Transverse colon (tissue), 4 donors: Measurements from ENCODE around the gene DCP1A. TPM values are rescaled to one million over a fixed set of nuclear protein-coding genes. Genes with fewer than 3 reads are reported as not detected.
A peak's percentile ranks its signal among the peaks of the same experiment; 100 is the strongest.

Experiments used
- DNase-seq: peaks from one replicate; pipeline ENCODE4 v3.0.0-alpha.2; 2019
- H3K27ac ChIP-seq, 4 donors: fragments of 200-600 bp; sonication (generic); 2 replicates each; pipeline ENCODE4 v1.5.1; 2016 to 2018; ENCODE audit warnings: inconsistent platforms in 4 of 4
- H3K27me3 ChIP-seq: fragments of 200-600 bp; sonication (generic); 2 replicates; pipeline ENCODE4 v1.5.1; 2017; ENCODE audit warnings: inconsistent platforms
- H3K36me3 ChIP-seq, 4 donors: fragments of 200-600 bp; sonication (generic); 2 replicates each; pipeline ENCODE4 v1.5.1; 2017 to 2019; ENCODE audit warnings: inconsistent platforms in 4 of 4
- H3K4me1 ChIP-seq, 4 donors: fragments of 200-600 bp; sonication (generic); 2 replicates each; pipeline ENCODE4 v1.5.1; 2017 to 2020; ENCODE audit warnings: inconsistent platforms in 4 of 4
- H3K4me3 ChIP-seq, 4 donors: fragments of 200-600 bp; sonication (generic); 1 replicate in 1 of 4; 2 replicates in 3 of 4; pipeline versions ENCODE4 v1.5.1 to v1.6.1; 2017 to 2019; ENCODE audit warnings: inconsistent platforms in 4 of 4
- H3K9me3 ChIP-seq, 2 donors: fragments of 200-600 bp; sonication (generic); 2 replicates each; pipeline ENCODE4 v1.5.1; 2017 to 2019; ENCODE audit warnings: inconsistent platforms in 2 of 2
- EP300 ChIP-seq: sonication (generic); formaldehyde crosslinking; IDR thresholded peaks from one replicate; pipeline ENCODE4 v1.6.1; 2017; ENCODE audit warnings: antibody characterized with exemption, low read depth
- POLR2A ChIP-seq: fragments of 450-650 bp; IDR thresholded peaks from one replicate; pipeline ENCODE4 v1.6.1; 2016; ENCODE audit warnings: antibody characterized with exemption, mild to moderate bottlenecking, moderate library complexity
- POLR2AphosphoS5 ChIP-seq, 3 donors: sonication (generic); formaldehyde crosslinking; IDR thresholded peaks; one replicate each; pipeline ENCODE4 v1.6.1; 2016; ENCODE audit warnings: antibody characterized with exemption in 3 of 3
- WGBS, 2 donors: methylation state at CpG; one replicate each; pipeline ENCODE4 v1.1.5; 2018; ENCODE audit warnings: low coverage in 1 of 2; 5-methylcytosine and 5-hydroxymethylcytosine counted together
- in situ Hi-C, 4 donors: fragments of 200-750 bp; cut with MboI; loops; one replicate each; pipeline versions ENCODE4 v1.15.0 to v1.15.1; 2017; ENCODE audit warnings: low sequenced_read_pairs in 3 of 4, low pct_ligation_motif_present in 1 of 4, low pct_unique_long_range_greater_than_20kb in 1 of 4
- intact Hi-C: fragments of 100-400 bp; cut with DNase I; formaldehyde crosslinking; loops from one replicate; pipeline ENCODE4 v1.15.1; 2023; ENCODE audit warnings: low total_unique reads
- total RNA-seq, 4 donors: library from RNA; depleted of rRNA; stranded (reverse); fragments of >200 nt; gene quantifications; one replicate each; pipeline ENCODE4 v1.1.0, GENCODE V29; 2016
- TF ChIP-seq, protein P1 (sequence below), 5 experiments: fragments of 200-600 bp in 3 of 5; fragments of 450-650 bp in 2 of 5; sonication (generic) in 3 of 5; IDR thresholded peaks; 1 replicate in 2 of 5; 2 replicates in 3 of 5; pipeline ENCODE4 v1.5.1; 2016 to 2017; ENCODE audit warnings: antibody characterized with exemption in 5 of 5, inconsistent platforms in 3 of 5, mild to moderate bottlenecking in 2 of 5, moderate library complexity in 1 of 5

Gene DCP1A
- total RNA-seq, 4 donors from 2014 or later = 11.6 to 22.4 (median 17.2) TPM

- intact Hi-C loops (no loop called here), in situ Hi-C loops (no loop called here)
- Histone ChIP-seq H3K9me3 (no peaks in the 10 kb centered on the region), H3K4me3 (no peak overlapping the region), H3K36me3 (peaks cover 0 to 26% (median 11%) of the 10 kb centered on the region in 4 donors), H3K4me1 (peaks cover 16 to 39% (median 34%) of the 10 kb centered on the region in 4 donors), H3K27me3 (no peaks in the 10 kb centered on the region), H3K27ac (peak overlapping the region in 3 of 4 donors; percentile 7 to 40 (median 20))
- no peak for TF ChIP-seq POLR2AphosphoS5 (IDR thresholded peaks at IDR 0.05)
- TF ChIP-seq POLR2A = no peak
- TF ChIP-seq, protein P1, sequence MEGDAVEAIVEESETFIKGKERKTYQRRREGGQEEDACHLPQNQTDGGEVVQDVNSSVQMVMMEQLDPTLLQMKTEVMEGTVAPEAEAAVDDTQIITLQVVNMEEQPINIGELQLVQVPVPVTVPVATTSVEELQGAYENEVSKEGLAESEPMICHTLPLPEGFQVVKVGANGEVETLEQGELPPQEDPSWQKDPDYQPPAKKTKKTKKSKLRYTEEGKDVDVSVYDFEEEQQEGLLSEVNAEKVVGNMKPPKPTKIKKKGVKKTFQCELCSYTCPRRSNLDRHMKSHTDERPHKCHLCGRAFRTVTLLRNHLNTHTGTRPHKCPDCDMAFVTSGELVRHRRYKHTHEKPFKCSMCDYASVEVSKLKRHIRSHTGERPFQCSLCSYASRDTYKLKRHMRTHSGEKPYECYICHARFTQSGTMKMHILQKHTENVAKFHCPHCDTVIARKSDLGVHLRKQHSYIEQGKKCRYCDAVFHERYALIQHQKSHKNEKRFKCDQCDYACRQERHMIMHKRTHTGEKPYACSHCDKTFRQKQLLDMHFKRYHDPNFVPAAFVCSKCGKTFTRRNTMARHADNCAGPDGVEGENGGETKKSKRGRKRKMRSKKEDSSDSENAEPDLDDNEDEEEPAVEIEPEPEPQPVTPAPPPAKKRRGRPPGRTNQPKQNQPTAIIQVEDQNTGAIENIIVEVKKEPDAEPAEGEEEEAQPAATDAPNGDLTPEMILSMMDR (IDR thresholded peaks at IDR 0.05) = no peak
- TF ChIP-seq EP300 = no peak
- no peak for DNase-seq
- 65% methylated on average over 4 of the region's 4 CpGs; no CpG with 5 or more reads in 1 of the 2 donors for WGBS, 2 donors
These were observed 104.7 kb downstream of the DCP1A start for GRCh38 chr3:53242642-53243041.

DNA sequence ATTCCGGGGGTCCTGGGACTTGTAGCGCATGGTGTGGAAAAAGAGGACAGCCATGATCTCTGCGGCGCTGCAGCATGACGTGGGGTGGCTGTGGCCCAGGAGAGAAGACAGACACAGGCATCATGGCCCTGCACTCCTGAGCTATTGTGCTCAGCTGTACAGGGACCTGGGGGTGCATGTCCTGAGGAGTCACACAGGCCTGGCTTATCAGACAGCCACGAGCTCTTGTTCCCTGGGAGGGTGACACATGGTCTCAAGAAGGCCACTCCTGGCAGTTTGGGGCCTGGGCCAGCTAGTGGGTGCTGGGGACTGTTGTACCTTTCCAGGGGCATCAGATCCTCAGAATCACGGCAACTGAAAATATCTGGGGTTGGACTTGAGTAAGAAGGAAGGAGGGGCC, 105.2 kb downstream of the DCP1A start:
- in situ Hi-C loops = no loop called here
- H3K27me3 ChIP-seq = no peaks in the 10 kb centered on the region
- whole genome bisulfite sequencing, 2 donors = 96% methylated on average over 6 of the region's 7 CpGs; no CpG with 5 or more reads in 1 of the 2 donors
- TF ChIP-seq, protein P1 (IDR thresholded peaks at IDR 0.05) = no peak
- TF ChIP-seq EP300 (no peak), POLR2A (no peak), POLR2AphosphoS5 (IDR thresholded peaks at IDR 0.05) (no peak)
- intact Hi-C loops = no loop called here
- no peak overlapping the region for H3K27ac ChIP-seq
- H3K9me3 ChIP-seq = no peaks in the 10 kb centered on the region
- H3K36me3 ChIP-seq = peaks cover 0 to 26% (median 11%) of the 10 kb centered on the region in 4 donors
- no peak overlapping the region for H3K4me3 ChIP-seq
- H3K4me1 ChIP-seq = peaks cover 17 to 43% (median 36%) of the 10 kb centered on the region in 4 donors
- no peak for DNase-seq

- 92% methylated on average over 24 of the region's 28 CpGs; no CpG with 5 or more reads in 1 of the 2 donors for WGBS, 2 donors
- intact Hi-C loops = no loop called here
- Histone ChIP-seq H3K27me3 (no peaks in the 10 kb centered on the region), H3K36me3 (peaks cover 0 to 26% (median 11%) of the 10 kb centered on the region in 4 donors), H3K9me3 (no peaks in the 10 kb centered on the region), H3K4me1 (peaks cover 17 to 52% (median 44%) of the 10 kb centered on the region in 4 donors), H3K4me3 (no peak overlapping the region), H3K27ac (no peak overlapping the region)
- in situ Hi-C loops = no loop called here
- TF ChIP-seq POLR2AphosphoS5 (IDR thresholded peaks at IDR 0.05) = no peak
- TF ChIP-seq, protein P1 (IDR thresholded peaks at IDR 0.05) = no peak
- no peak for TF ChIP-seq EP300
- no peak for TF ChIP-seq POLR2A
- DNase-seq = no peak
These were observed 106.1 kb downstream of the DCP1A start for GRCh38 chr3:53240989-53241972.

DNA sequence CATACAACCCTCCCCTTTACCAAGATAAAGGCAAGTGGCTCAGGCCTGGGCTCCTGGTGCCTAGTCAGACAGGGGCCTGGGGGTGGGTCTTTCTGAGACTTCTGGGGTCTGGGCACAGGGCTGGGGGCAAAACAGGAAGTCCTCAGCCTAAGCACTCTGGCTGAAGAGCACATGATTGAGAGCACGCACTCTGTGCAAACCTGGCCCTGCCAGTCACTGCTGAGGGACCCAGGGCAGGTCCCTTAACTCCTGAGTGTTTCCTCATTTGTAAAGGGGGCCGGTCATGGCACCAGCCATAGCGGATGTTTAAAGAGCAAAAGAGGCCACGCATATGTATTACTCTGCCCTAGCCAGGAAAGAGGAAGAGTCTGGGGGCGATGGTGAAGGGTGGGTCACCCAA, 107.5 kb downstream of the DCP1A start:
- no peak overlapping the region for H3K4me3 ChIP-seq
- H3K27ac ChIP-seq = peak overlapping the region in 2 of 4 donors; percentile 25 to 88
- DNase-seq = no peak
- in situ Hi-C loops (no loop called here), intact Hi-C loops (no loop called here)
- H3K27me3 ChIP-seq = no peaks in the 10 kb centered on the region
- TF ChIP-seq POLR2A = no peak
- TF ChIP-seq POLR2AphosphoS5 (IDR thresholded peaks at IDR 0.05) = no peak
- TF ChIP-seq, protein P1 (IDR thresholded peaks at IDR 0.05) = no peak
- H3K9me3 ChIP-seq = no peaks in the 10 kb centered on the region
- H3K4me1 ChIP-seq = peaks cover 17 to 57% (median 46%) of the 10 kb centered on the region in 4 donors
- WGBS, 2 donors = 90% methylated on average over 5 of the region's 5 CpGs; no CpG with 5 or more reads in 1 of the 2 donors
- H3K36me3 ChIP-seq = peaks cover 0 to 28% (median 12%) of the 10 kb centered on the region in 4 donors
